ENCODE data around the gene MTFR1L. TPM values are rescaled to one million over a fixed set of nuclear protein-coding genes. Genes with fewer than 3 reads are reported as not detected.

The MTFR1L gene
- total RNA-seq, 1 experiment from 2014 or later = 39.6 TPM

DNA sequence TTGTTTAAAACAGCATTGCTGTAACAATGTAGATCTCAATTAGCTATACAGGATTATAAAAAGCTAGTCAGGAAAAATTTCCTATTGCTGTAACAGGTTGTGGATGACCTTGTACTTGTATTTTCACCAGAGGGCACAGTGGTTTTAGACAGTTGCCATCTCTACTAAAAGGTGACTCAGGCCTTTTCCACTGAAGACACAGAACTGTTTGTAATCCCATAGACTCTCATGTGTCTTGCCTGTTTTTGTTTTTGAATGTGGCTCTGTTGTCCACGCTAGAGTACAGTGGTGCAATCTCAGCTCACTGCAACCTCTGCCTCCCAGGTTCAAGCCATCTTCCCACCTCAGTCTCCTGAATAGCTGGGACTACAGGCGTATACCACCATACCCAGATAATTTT lies 5.9 kb downstream of the MTFR1L start:
- H3K4me3 ChIP-seq (ENCODE audit: low read length) = no peak overlapping the region
- H3K27me3 ChIP-seq (ENCODE audit: low read length) = peaks cover 2% of the 10 kb centered on the region; the same call in 1 of the 2 replicates
- peaks cover 23% of the 10 kb centered on the region for H3K4me1 ChIP-seq (ENCODE audit: low read length)
- no peak overlapping the region for H2AFZ ChIP-seq (ENCODE audit: low read length)
- H3K36me3 ChIP-seq (ENCODE audit: insufficient read depth, low read length) = peaks cover 13% of the 10 kb centered on the region
- no peaks in the 10 kb centered on the region for H3K79me2 ChIP-seq (ENCODE audit: low read length)
- no peaks in the 10 kb centered on the region for H3K9me3 ChIP-seq (ENCODE audit: low read length)
- no peaks in the 10 kb centered on the region for H3K9me2 ChIP-seq (replicated peaks; ENCODE audit: insufficient read depth, low read length)
- DNase-seq = no peak
- H3K9ac ChIP-seq (ENCODE audit: low read length) = no peak overlapping the region
- H3K4me2 ChIP-seq (ENCODE audit: low read depth, low read length, poor library complexity, severe bottlenecking) = no peak overlapping the region
- H4K20me1 ChIP-seq (ENCODE audit: insufficient read depth, low read depth, low read length) = peaks cover 46% of the 10 kb centered on the region
- no peak overlapping the region for H3K27ac ChIP-seq (ENCODE audit: low read length)

DNA sequence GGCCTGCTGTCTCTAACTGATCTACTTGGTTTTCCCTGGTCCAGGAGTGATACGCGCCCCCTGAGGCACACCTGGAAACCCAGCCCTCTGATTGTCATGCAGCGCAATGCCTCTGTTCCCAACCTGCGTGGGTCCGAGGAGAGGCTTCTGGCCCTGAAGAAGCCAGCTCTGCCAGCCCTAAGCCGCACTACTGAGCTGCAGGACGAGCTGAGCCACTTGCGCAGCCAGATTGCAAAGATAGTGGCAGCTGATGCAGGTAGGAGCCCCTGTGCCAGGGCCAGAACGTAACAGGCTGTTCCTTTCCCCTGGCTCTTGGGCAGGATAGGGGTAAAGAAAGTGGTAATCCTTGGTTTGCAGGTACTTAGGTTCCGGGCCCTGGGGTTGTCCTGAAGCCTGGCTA lies 6.8 kb downstream of the MTFR1L start:
- H3K4me3 ChIP-seq (ENCODE audit: low read length) = no peak overlapping the region
- H3K27me3 ChIP-seq (ENCODE audit: low read length) = peaks cover 2% of the 10 kb centered on the region; the same call in 1 of the 2 replicates
- H3K4me1 ChIP-seq (ENCODE audit: low read length) = peaks cover 13% of the 10 kb centered on the region
- peaks cover 37% of the 10 kb centered on the region for H4K20me1 ChIP-seq (ENCODE audit: insufficient read depth, low read depth, low read length)
- DNase-seq = no peak
- no peaks in the 10 kb centered on the region for H3K79me2 ChIP-seq (ENCODE audit: low read length)
- H3K9me2 ChIP-seq (replicated peaks; ENCODE audit: insufficient read depth, low read length) = no peaks in the 10 kb centered on the region
- H3K36me3 ChIP-seq (ENCODE audit: insufficient read depth, low read length) = peaks cover 23% of the 10 kb centered on the region
- H2AFZ ChIP-seq (ENCODE audit: low read length) = no peak overlapping the region
- H3K4me2 ChIP-seq (ENCODE audit: low read depth, low read length, poor library complexity, severe bottlenecking) = no peak overlapping the region
- no peak overlapping the region for H3K27ac ChIP-seq (ENCODE audit: low read length)
- no peaks in the 10 kb centered on the region for H3K9me3 ChIP-seq (ENCODE audit: low read length)
- H3K9ac ChIP-seq (ENCODE audit: low read length) = no peak overlapping the region

DNA sequence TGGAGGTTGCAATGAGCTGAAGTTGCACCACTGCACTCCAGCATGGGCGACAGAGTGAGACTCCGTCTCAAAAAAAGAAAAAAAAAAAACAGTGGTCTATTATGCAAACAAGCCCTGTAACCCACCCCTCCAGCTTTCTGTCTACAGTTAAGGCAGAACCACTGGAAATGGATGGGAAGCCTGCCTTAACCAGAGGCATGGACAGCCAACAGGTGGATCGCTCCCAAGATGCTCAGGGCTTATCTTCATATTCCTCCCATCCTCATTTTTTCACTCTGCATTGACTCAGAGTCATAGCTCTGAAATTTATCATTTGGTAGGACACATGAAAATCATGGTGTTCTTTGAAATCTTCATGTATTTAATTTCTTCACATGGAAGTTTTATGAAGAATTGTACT lies 8.7 kb downstream of the MTFR1L start:
- H3K9me2 ChIP-seq (replicated peaks; ENCODE audit: insufficient read depth, low read length) = no peaks in the 10 kb centered on the region
- H2AFZ ChIP-seq (ENCODE audit: low read length) = no peak overlapping the region
- no peaks in the 10 kb centered on the region for H3K9me3 ChIP-seq (ENCODE audit: low read length)
- H3K4me3 ChIP-seq (ENCODE audit: low read length) = no peak overlapping the region
- H3K27me3 ChIP-seq (ENCODE audit: low read length) = peaks cover under 1% of the 10 kb centered on the region; the same call in 1 of the 2 replicates
- H3K9ac ChIP-seq (ENCODE audit: low read length) = no peak overlapping the region
- no peaks in the 10 kb centered on the region for H3K4me1 ChIP-seq (ENCODE audit: low read length)
- peaks cover 33% of the 10 kb centered on the region for H4K20me1 ChIP-seq (ENCODE audit: insufficient read depth, low read depth, low read length)
- no peak for DNase-seq
- H3K36me3 ChIP-seq (ENCODE audit: insufficient read depth, low read length) = peaks cover 32% of the 10 kb centered on the region; the same call in 1 of the 2 replicates
- H3K4me2 ChIP-seq (ENCODE audit: low read depth, low read length, poor library complexity, severe bottlenecking) = no peak overlapping the region
- H3K79me2 ChIP-seq (ENCODE audit: low read length) = peaks cover 6% of the 10 kb centered on the region; the same call in 1 of the 2 replicates
- H3K27ac ChIP-seq (ENCODE audit: low read length) = no peak overlapping the region

DNA sequence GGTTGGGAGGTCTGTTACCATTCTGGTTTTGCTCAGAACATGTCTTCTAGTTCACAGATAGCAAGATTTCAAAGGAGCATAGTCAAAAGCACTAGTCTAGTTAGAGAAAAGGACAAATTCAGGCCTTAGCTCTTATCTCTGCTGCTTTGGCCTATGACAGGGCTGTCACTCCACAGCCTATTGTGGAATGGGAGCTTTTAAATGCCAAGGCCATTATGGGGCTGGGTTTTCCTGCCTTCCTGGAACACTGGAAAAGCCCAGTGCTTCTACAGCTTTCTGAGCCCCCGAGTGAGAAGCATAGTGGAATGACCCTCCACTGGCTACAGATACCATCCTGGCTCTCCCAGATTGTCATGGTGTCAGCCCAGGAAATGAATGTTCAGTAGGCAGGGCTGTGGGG lies 9.3 kb downstream of the MTFR1L start:
- Histone ChIP-seq H3K79me2 (ENCODE audit: low read length) (peaks cover 10% of the 10 kb centered on the region; the same call in 1 of the 2 replicates), H3K9me3 (ENCODE audit: low read length) (no peaks in the 10 kb centered on the region), H3K4me1 (ENCODE audit: low read length) (no peaks in the 10 kb centered on the region), H3K9ac (ENCODE audit: low read length) (no peak overlapping the region), H3K36me3 (ENCODE audit: insufficient read depth, low read length) (peaks cover 35% of the 10 kb centered on the region; the same call in 1 of the 2 replicates), H3K9me2 (replicated peaks; ENCODE audit: insufficient read depth, low read length) (no peaks in the 10 kb centered on the region), H2AFZ (ENCODE audit: low read length) (no peak overlapping the region), H3K4me3 (ENCODE audit: low read length) (no peak overlapping the region), H3K4me2 (ENCODE audit: low read depth, low read length, poor library complexity, severe bottlenecking) (no peak overlapping the region), H4K20me1 (ENCODE audit: insufficient read depth, low read depth, low read length) (peaks cover 27% of the 10 kb centered on the region), H3K27ac (ENCODE audit: low read length) (no peak overlapping the region), H3K27me3 (ENCODE audit: low read length) (no peaks in the 10 kb centered on the region)
- DNase-seq = no peak

DNA sequence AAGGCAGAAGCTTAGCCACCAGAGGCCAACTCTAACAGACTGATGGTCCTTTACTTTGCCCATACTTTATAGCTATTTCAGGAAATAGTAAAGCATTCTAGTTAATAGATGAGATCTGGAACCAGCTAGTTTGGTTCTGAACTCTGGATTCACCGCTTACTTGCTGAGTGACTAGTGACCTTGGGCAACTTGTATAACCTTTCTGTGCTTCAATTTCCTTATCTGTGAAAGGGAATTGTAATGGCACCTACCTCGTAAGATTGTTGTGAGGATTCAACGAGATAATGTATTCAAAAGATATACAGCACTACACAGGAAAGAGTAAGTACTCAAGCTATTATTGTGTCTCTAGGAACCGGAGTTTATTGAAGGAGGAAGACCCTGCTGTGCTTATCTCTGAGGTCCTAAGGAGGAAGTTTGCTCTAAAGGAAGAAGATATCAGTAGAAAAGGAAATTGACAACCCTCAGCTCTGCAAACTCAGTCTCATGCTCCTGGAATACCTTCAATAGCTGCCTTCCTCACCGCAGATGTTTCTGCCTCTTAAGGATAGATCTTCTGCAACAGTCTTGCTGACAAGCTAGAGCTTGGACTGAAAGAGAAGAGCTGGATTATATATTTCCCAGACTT lies 11.9 kb downstream of the MTFR1L start:
- H3K4me3 ChIP-seq (ENCODE audit: low read length) = no peak overlapping the region
- peaks cover 40% of the 10 kb centered on the region; the same call in 1 of the 2 replicates for H3K36me3 ChIP-seq (ENCODE audit: insufficient read depth, low read length)
- H4K20me1 ChIP-seq (ENCODE audit: insufficient read depth, low read depth, low read length) = peaks cover 12% of the 10 kb centered on the region; the same call in 1 of the 2 replicates
- H3K4me1 ChIP-seq (ENCODE audit: low read length) = no peaks in the 10 kb centered on the region
- H3K9me2 ChIP-seq (replicated peaks; ENCODE audit: insufficient read depth, low read length) = no peaks in the 10 kb centered on the region
- H3K27me3 ChIP-seq (ENCODE audit: low read length) = no peaks in the 10 kb centered on the region
- no peak overlapping the region for H2AFZ ChIP-seq (ENCODE audit: low read length)
- no peak overlapping the region for H3K27ac ChIP-seq (ENCODE audit: low read length)
- no peak overlapping the region for H3K9ac ChIP-seq (ENCODE audit: low read length)
- DNase-seq = no peak
- H3K79me2 ChIP-seq (ENCODE audit: low read length) = peaks cover 14% of the 10 kb centered on the region
- H3K9me3 ChIP-seq (ENCODE audit: low read length) = no peaks in the 10 kb centered on the region
- no peak overlapping the region for H3K4me2 ChIP-seq (ENCODE audit: low read depth, low read length, poor library complexity, severe bottlenecking)

DNA sequence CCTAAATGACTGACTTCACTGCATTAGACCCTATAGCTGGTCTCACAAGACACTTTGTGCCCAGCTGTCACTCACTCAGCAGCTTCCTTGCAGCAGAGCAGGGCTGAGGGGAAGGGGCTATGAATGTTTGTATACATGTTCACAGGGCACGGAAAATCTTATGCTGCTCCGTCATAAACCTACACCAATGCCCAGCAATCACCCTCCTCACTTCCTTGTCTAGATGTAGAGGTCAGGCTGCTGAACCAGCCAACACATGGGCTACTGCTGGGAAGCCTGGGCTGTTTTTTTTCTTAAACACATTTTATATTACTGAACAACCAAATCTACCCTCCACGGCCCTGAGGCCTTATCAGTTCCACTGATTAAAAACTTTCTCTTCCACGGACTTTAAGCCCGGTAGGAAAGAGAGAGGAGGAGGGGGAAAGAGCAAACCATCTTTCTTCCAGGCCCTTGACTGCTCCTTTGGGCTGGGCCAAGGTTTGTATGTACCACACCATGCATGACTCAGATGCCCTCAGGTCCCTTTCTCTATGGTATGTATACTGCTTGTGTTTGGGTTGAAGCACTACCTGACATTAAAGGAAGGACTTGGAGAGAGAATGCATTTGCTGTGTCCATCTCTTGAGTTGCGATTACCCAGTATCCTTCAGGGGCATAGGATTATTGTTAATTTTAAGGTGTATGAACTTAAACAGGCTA lies 12.7 kb downstream of the MTFR1L start:
- H3K9me3 ChIP-seq (ENCODE audit: low read length) = no peaks in the 10 kb centered on the region
- H3K27me3 ChIP-seq (ENCODE audit: low read length) = no peaks in the 10 kb centered on the region
- no peak overlapping the region for H3K27ac ChIP-seq (ENCODE audit: low read length)
- peaks cover 12% of the 10 kb centered on the region; the same call in 1 of the 2 replicates for H4K20me1 ChIP-seq (ENCODE audit: insufficient read depth, low read depth, low read length)
- H3K36me3 ChIP-seq (ENCODE audit: insufficient read depth, low read length) = peaks cover 40% of the 10 kb centered on the region; the same call in 1 of the 2 replicates
- no peak overlapping the region for H3K9ac ChIP-seq (ENCODE audit: low read length)
- H2AFZ ChIP-seq (ENCODE audit: low read length) = no peak overlapping the region
- no peak for DNase-seq
- no peaks in the 10 kb centered on the region for H3K4me1 ChIP-seq (ENCODE audit: low read length)
- H3K4me3 ChIP-seq (ENCODE audit: low read length) = no peak overlapping the region
- H3K9me2 ChIP-seq (replicated peaks; ENCODE audit: insufficient read depth, low read length) = no peaks in the 10 kb centered on the region
- no peak overlapping the region for H3K4me2 ChIP-seq (ENCODE audit: low read depth, low read length, poor library complexity, severe bottlenecking)
- H3K79me2 ChIP-seq (ENCODE audit: low read length) = peaks cover 14% of the 10 kb centered on the region

DNA sequence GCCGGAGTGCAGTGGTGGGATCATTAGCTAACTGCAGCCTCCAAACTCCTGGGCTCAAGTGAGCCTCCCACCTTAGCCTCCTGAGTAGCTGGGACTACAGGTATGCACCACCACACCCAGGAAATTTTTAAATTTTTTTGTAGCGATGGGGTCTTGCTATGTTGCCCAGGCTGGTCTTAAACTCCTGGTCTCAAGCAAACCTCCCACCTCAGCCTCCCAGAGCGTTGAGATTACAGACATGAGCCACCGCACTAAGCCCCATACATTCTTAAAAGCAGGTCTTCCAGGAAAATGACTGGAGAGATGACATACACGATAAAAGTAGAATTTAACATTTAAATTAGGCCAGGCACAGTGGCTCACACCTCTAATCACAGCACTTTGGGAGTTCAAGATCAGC lies 13.4 kb downstream of the MTFR1L start:
- Histone ChIP-seq H3K4me1 (ENCODE audit: low read length) (no peaks in the 10 kb centered on the region), H3K4me2 (ENCODE audit: low read depth, low read length, poor library complexity, severe bottlenecking) (no peak overlapping the region), H3K79me2 (ENCODE audit: low read length) (peaks cover 18% of the 10 kb centered on the region), H3K4me3 (ENCODE audit: low read length) (no peak overlapping the region), H2AFZ (ENCODE audit: low read length) (no peak overlapping the region), H3K9me3 (ENCODE audit: low read length) (no peaks in the 10 kb centered on the region), H3K9me2 (replicated peaks; ENCODE audit: insufficient read depth, low read length) (no peaks in the 10 kb centered on the region), H3K27me3 (ENCODE audit: low read length) (no peaks in the 10 kb centered on the region), H4K20me1 (ENCODE audit: insufficient read depth, low read depth, low read length) (peaks cover 12% of the 10 kb centered on the region; the same call in 1 of the 2 replicates), H3K36me3 (ENCODE audit: insufficient read depth, low read length) (peaks cover 40% of the 10 kb centered on the region; the same call in 1 of the 2 replicates), H3K9ac (ENCODE audit: low read length) (no peak overlapping the region), H3K27ac (ENCODE audit: low read length) (no peak overlapping the region)
- no peak for DNase-seq

DNA sequence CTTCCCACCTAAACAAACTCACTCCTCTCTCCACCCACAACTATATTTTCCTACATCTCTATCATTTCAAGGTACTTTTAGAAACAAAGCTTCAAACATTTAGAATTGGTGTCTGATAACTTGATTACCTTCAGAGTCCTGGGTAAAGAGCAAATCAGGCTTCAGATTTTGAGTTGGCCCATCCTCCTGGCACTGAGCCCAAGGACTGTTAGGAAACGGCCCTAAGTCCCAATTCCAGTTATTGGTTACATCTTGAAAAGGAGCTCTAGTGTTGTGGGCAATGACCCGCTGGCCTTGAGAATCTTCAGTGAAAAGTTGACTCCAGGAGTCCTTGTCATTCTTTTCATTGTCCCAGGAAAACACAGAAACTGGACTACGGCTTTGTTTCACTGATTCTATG lies 15.1 kb downstream of the MTFR1L start:
- no peak for DNase-seq
- no peaks in the 10 kb centered on the region for H3K9me2 ChIP-seq (replicated peaks; ENCODE audit: insufficient read depth, low read length)
- peaks cover 34% of the 10 kb centered on the region; the same call in 1 of the 2 replicates for H3K36me3 ChIP-seq (ENCODE audit: insufficient read depth, low read length)
- H3K4me3 ChIP-seq (ENCODE audit: low read length) = no peak overlapping the region
- peaks cover 34% of the 10 kb centered on the region for H3K79me2 ChIP-seq (ENCODE audit: low read length)
- H4K20me1 ChIP-seq (ENCODE audit: insufficient read depth, low read depth, low read length) = peaks cover 12% of the 10 kb centered on the region; the same call in 1 of the 2 replicates
- no peak overlapping the region for H3K4me2 ChIP-seq (ENCODE audit: low read depth, low read length, poor library complexity, severe bottlenecking)
- H2AFZ ChIP-seq (ENCODE audit: low read length) = no peak overlapping the region
- H3K9me3 ChIP-seq (ENCODE audit: low read length) = no peaks in the 10 kb centered on the region
- H3K27ac ChIP-seq (ENCODE audit: low read length) = no peak overlapping the region
- no peaks in the 10 kb centered on the region for H3K27me3 ChIP-seq (ENCODE audit: low read length)
- no peak overlapping the region for H3K9ac ChIP-seq (ENCODE audit: low read length)
- no peaks in the 10 kb centered on the region for H3K4me1 ChIP-seq (ENCODE audit: low read length)
